Tibial artery (tissue), 4 donors: ENCODE measurements around the gene WBP1L.

Source experiments
- DNase-seq, 2 donors: peaks; one replicate each; pipeline ENCODE4 v3.0.0-alpha.2; 2019
- H3K27ac ChIP-seq, 2 donors: fragments of 200-600 bp; sonication (generic) in 1 of 2; 1 replicate in 1 of 2; 2 replicates in 1 of 2; pipeline ENCODE4 v1.5.1; 2018 to 2019; ENCODE audit warnings: mild to moderate bottlenecking in 1 of 2
- H3K27me3 ChIP-seq, 2 donors: fragments of 200-600 bp; sonication (generic) in 1 of 2; one replicate each; pipeline versions ENCODE4 v1.5.1 to v1.6.0; 2016 to 2019
- H3K36me3 ChIP-seq, 3 donors: fragments of 200-600 bp; sonication (generic) in 2 of 3; one replicate each; pipeline ENCODE4 v1.5.1; 2016 to 2019; ENCODE audit warnings: mild to moderate bottlenecking in 2 of 3
- H3K4me1 ChIP-seq, 4 donors: fragments of 200-600 bp; sonication (generic) in 2 of 4; 1 replicate in 3 of 4; 2 replicates in 1 of 4; pipeline ENCODE4 v1.5.1; 2016 to 2019
- H3K4me3 ChIP-seq, 2 donors: fragments of 200-600 bp; sonication (generic) in 1 of 2; 1 replicate in 1 of 2; 2 replicates in 1 of 2; pipeline ENCODE4 v1.5.1; 2018 to 2019; ENCODE audit warnings: mild to moderate bottlenecking in 2 of 2
- H3K9me3 ChIP-seq, 3 donors: fragments of 200-600 bp; sonication (generic) in 1 of 3; one replicate each; pipeline ENCODE4 v1.5.1; 2016 to 2019
- CTCF ChIP-seq, 2 experiments: fragments of 200-600 bp in 1 of 2; fragments of 450-650 bp in 1 of 2; IDR thresholded peaks; one replicate each; pipeline ENCODE4 v1.5.1; 2017 to 2019; ENCODE audit warnings: antibody characterized with exemption in 2 of 2, mild to moderate bottlenecking in 1 of 2, moderate library complexity in 1 of 2
- intact Hi-C: fragments of 100-400 bp; cut with DNase I; formaldehyde crosslinking; loops from one replicate; pipeline ENCODE4 v1.15.0; 2023; ENCODE audit warnings: low total_unique reads

WBP1L gene

GRCh38 chr10:102718220-102718619 is 25.5 kb upstream of the WBP1L start:
- Histone ChIP-seq H3K36me3 (no peaks in the 10 kb centered on the region), H3K27ac (no peak overlapping the region), H3K27me3 (no peaks in the 10 kb centered on the region), H3K4me3 (no peak overlapping the region), H3K4me1 (peaks cover 0 to 16% (median 7%) of the 10 kb centered on the region in 4 donors), H3K9me3 (no peaks in the 10 kb centered on the region)
- no peak for DNase-seq
- TF ChIP-seq CTCF (IDR thresholded peaks at IDR 0.05), result no peak
- intact Hi-C loops, result loop anchor here (10.0 kb wide), 1 partner anchor 647 kb away; the partner anchor contains the start of gene TAF5

GRCh38 chr10:102720337-102720736 is 23.4 kb upstream of the WBP1L start:
- intact Hi-C loops, result no loop called here
- H3K27me3 ChIP-seq, result no peaks in the 10 kb centered on the region
- no peak overlapping the region for H3K4me3 ChIP-seq
- H3K36me3 ChIP-seq, result no peaks in the 10 kb centered on the region
- H3K9me3 ChIP-seq, result no peaks in the 10 kb centered on the region
- no peak for DNase-seq
- H3K27ac ChIP-seq, result no peak overlapping the region
- TF ChIP-seq CTCF (IDR thresholded peaks at IDR 0.05), result no peak
- peaks cover 0 to 8% (median 1%) of the 10 kb centered on the region in 4 donors for H3K4me1 ChIP-seq

- no peak for DNase-seq
- Histone ChIP-seq H3K27me3 (no peaks in the 10 kb centered on the region), H3K27ac (no peak overlapping the region), H3K9me3 (no peaks in the 10 kb centered on the region), H3K4me1 (peaks cover 0 to 5% (median 0%) of the 10 kb centered on the region in 4 donors), H3K4me3 (no peak overlapping the region), H3K36me3 (no peaks in the 10 kb centered on the region)
- intact Hi-C loops, result no loop called here
- TF ChIP-seq CTCF (IDR thresholded peaks at IDR 0.05), result no peak
These were observed 22.9 kb upstream of the WBP1L start for GRCh38 chr10:102720775-102721301.

GRCh38 chr10:102721954-102722353 is 21.8 kb upstream of the WBP1L start:
- Histone ChIP-seq H3K9me3 (no peaks in the 10 kb centered on the region), H3K4me3 (no peak overlapping the region), H3K4me1 (peaks cover 0 to 5% (median 0%) of the 10 kb centered on the region in 4 donors), H3K27me3 (no peaks in the 10 kb centered on the region), H3K27ac (no peak overlapping the region), H3K36me3 (peaks cover 0 to 7% (median 0%) of the 10 kb centered on the region in 3 donors)
- intact Hi-C loops, result no loop called here
- TF ChIP-seq CTCF (IDR thresholded peaks at IDR 0.05), result no peak
- DNase-seq, result no peak

GRCh38 chr10:102723989-102724388 is 19.8 kb upstream of the WBP1L start:
- no peak for DNase-seq
- Histone ChIP-seq H3K9me3 (no peaks in the 10 kb centered on the region), H3K4me1 (peaks cover 0 to 5% (median under 1%) of the 10 kb centered on the region in 4 donors), H3K27ac (no peak overlapping the region), H3K4me3 (no peak overlapping the region), H3K27me3 (no peaks in the 10 kb centered on the region), H3K36me3 (peaks cover 0 to 26% (median 0%) of the 10 kb centered on the region in 3 donors)
- intact Hi-C loops, result no loop called here
- TF ChIP-seq CTCF (IDR thresholded peaks at IDR 0.05), result no peak

- Histone ChIP-seq H3K36me3 (peaks cover 0 to 31% (median 0%) of the 10 kb centered on the region in 3 donors), H3K4me3 (no peak overlapping the region), H3K4me1 (peaks cover 0 to 7% (median 0%) of the 10 kb centered on the region in 4 donors), H3K27ac (no peak overlapping the region), H3K9me3 (no peaks in the 10 kb centered on the region), H3K27me3 (no peaks in the 10 kb centered on the region)
- no peak for TF ChIP-seq CTCF (IDR thresholded peaks at IDR 0.05)
- DNase-seq, result peak in 1 of 2 donors; percentile 42
- intact Hi-C loops, result no loop called here
These were observed 17.5 kb upstream of the WBP1L start for GRCh38 chr10:102726274-102726673.
